Measurements from ENCODE around the gene AGPAT2. TPM values are rescaled to one million over a fixed set of nuclear protein-coding genes. Genes with fewer than 3 reads are reported as not detected.

Gene AGPAT2
- total and polyA plus RNA-seq, 5 donors from 2014 or later: 11.0 to 22.1 (median 20.3) TPM

GRCh38 chr9:136728548-136729123 is 41.4 kb upstream of the AGPAT2 start:
- H3K27me3 ChIP-seq (ENCODE audit: control insufficient read depth, insufficient read depth, low read length): no peaks in the 10 kb centered on the region
- ATAC-seq (ENCODE audit: low read depth in 2 of 2) (peak in 1 of 2 donors; percentile 2), DNase-seq (peak in 1 of 3 donors; percentile 20)
- H3K4me1 ChIP-seq (ENCODE audit: control insufficient read depth, insufficient read depth, low read length, poor library complexity, severe bottlenecking): peaks cover 35% of the 10 kb centered on the region
- Mint-ChIP-seq H3K27me3 (peaks cover 9% of the 10 kb centered on the region), H3K9me3 (peaks cover 0 to 3% (median 0%) of the 10 kb centered on the region in 7 donors), H3K4me3 (peak overlapping the region in 3 of 4 donors; percentile 60 to 76 (median 72)), H3K27ac (no peak overlapping the region), H3K4me1 (peaks cover 6 to 37% (median 10%) of the 10 kb centered on the region in 4 donors), H3K36me3 (peaks cover 24% of the 10 kb centered on the region)
- no peak overlapping the region for H3K27ac ChIP-seq (ENCODE audit: insufficient read depth, low read length, poor library complexity, severe bottlenecking)
- no peaks in the 10 kb centered on the region for H3K9me3 ChIP-seq (ENCODE audit: control insufficient read depth in 2 of 2, low read length in 2 of 2)
- peaks cover 27% of the 10 kb centered on the region for H3K36me3 ChIP-seq (ENCODE audit: control insufficient read depth, insufficient read depth, low read length)
- no peak overlapping the region for H3K4me3 ChIP-seq (ENCODE audit: low read depth, low read length)

- H3K4me1 Mint-ChIP-seq: peaks cover 6 to 39% (median 10%) of the 10 kb centered on the region in 4 donors
- H3K9me3 Mint-ChIP-seq: peaks cover 0 to 3% (median 0%) of the 10 kb centered on the region in 7 donors
- H3K27me3 Mint-ChIP-seq: peaks cover 9% of the 10 kb centered on the region
- Histone ChIP-seq H3K9me3 (ENCODE audit: control insufficient read depth in 2 of 2, low read length in 2 of 2) (no peaks in the 10 kb centered on the region), H3K27me3 (ENCODE audit: control insufficient read depth, insufficient read depth, low read length) (no peaks in the 10 kb centered on the region), H3K36me3 (ENCODE audit: control insufficient read depth, insufficient read depth, low read length) (peaks cover 30% of the 10 kb centered on the region), H3K4me3 (ENCODE audit: low read depth, low read length) (no peak overlapping the region), H3K27ac (ENCODE audit: insufficient read depth, low read length, poor library complexity, severe bottlenecking) (peak overlapping the region; percentile 68), H3K4me1 (ENCODE audit: control insufficient read depth, insufficient read depth, low read length, poor library complexity, severe bottlenecking) (peaks cover 35% of the 10 kb centered on the region)
- peak overlapping the region in 1 of 3 donors; percentile 95 for H3K27ac Mint-ChIP-seq
- ATAC-seq (ENCODE audit: low read depth in 2 of 2) (peak; percentile 77 to 78), DNase-seq (peak; percentile 83 to 91 (median 91))
- H3K4me3 Mint-ChIP-seq: peak overlapping the region; percentile 83 to 96 (median 96)
- H3K36me3 Mint-ChIP-seq: peaks cover 25% of the 10 kb centered on the region
Observed at GRCh38 chr9:136728080-136728547, 40.9 kb upstream of the AGPAT2 start.

GRCh38 chr9:136726631-136727191 is 39.5 kb upstream of the AGPAT2 start:
- peak overlapping the region; percentile 68 for H3K27ac ChIP-seq (ENCODE audit: insufficient read depth, low read length, poor library complexity, severe bottlenecking)

GRCh38 chr9:136726118-136726517 is 38.9 kb upstream of the AGPAT2 start:
- Histone ChIP-seq H3K27me3 (ENCODE audit: control insufficient read depth, insufficient read depth, low read length) (no peaks in the 10 kb centered on the region), H3K4me1 (ENCODE audit: control insufficient read depth, insufficient read depth, low read length, poor library complexity, severe bottlenecking) (peaks cover 35% of the 10 kb centered on the region), H3K4me3 (ENCODE audit: low read depth, low read length) (peak overlapping the region; percentile 87), H3K27ac (ENCODE audit: insufficient read depth, low read length, poor library complexity, severe bottlenecking) (peak overlapping the region; percentile 68), H3K36me3 (ENCODE audit: control insufficient read depth, insufficient read depth, low read length) (peaks cover 38% of the 10 kb centered on the region), H3K9me3 (ENCODE audit: control insufficient read depth in 2 of 2, low read length in 2 of 2) (no peaks in the 10 kb centered on the region)
- peaks cover 6 to 41% (median 11%) of the 10 kb centered on the region in 4 donors for H3K4me1 Mint-ChIP-seq
- DNase-seq (no peak), ATAC-seq (ENCODE audit: low read depth in 2 of 2) (no peak)
- peak overlapping the region; percentile 96 to 97 (median 96) for H3K4me3 Mint-ChIP-seq
- H3K27me3 Mint-ChIP-seq: peaks cover 9% of the 10 kb centered on the region
- H3K36me3 Mint-ChIP-seq: peaks cover 26% of the 10 kb centered on the region
- peak overlapping the region; percentile 86 to 97 (median 95) for H3K27ac Mint-ChIP-seq
- peaks cover 0 to 3% (median 0%) of the 10 kb centered on the region in 7 donors for H3K9me3 Mint-ChIP-seq

More at GRCh38 chr9:136726631-136727191, 39.5 kb upstream of the AGPAT2 start:
- Mint-ChIP-seq H3K4me1 (peaks cover 6 to 39% (median 10%) of the 10 kb centered on the region in 4 donors), H3K27me3 (peaks cover 9% of the 10 kb centered on the region), H3K27ac (peak overlapping the region; percentile 86 to 97 (median 95)), H3K4me3 (peak overlapping the region; percentile 96 to 97 (median 96)), H3K9me3 (peaks cover 0 to 3% (median 0%) of the 10 kb centered on the region in 7 donors), H3K36me3 (peaks cover 25% of the 10 kb centered on the region)
- Histone ChIP-seq H3K27me3 (ENCODE audit: control insufficient read depth, insufficient read depth, low read length) (no peaks in the 10 kb centered on the region), H3K9me3 (ENCODE audit: control insufficient read depth in 2 of 2, low read length in 2 of 2) (no peaks in the 10 kb centered on the region), H3K36me3 (ENCODE audit: control insufficient read depth, insufficient read depth, low read length) (peaks cover 35% of the 10 kb centered on the region), H3K4me3 (ENCODE audit: low read depth, low read length) (peak overlapping the region; percentile 87), H3K4me1 (ENCODE audit: control insufficient read depth, insufficient read depth, low read length, poor library complexity, severe bottlenecking) (peaks cover 35% of the 10 kb centered on the region)
- ATAC-seq (ENCODE audit: low read depth in 2 of 2) (peak; percentile 42 to 49), DNase-seq (peak; percentile 25 to 75 (median 54))

GRCh38 chr9:136725612-136726011 is 38.4 kb upstream of the AGPAT2 start:
- H3K9me3 Mint-ChIP-seq: peaks cover 0 to 3% (median 0%) of the 10 kb centered on the region in 7 donors
- Histone ChIP-seq H3K4me3 (ENCODE audit: low read depth, low read length) (no peak overlapping the region), H3K36me3 (ENCODE audit: control insufficient read depth, insufficient read depth, low read length) (peaks cover 38% of the 10 kb centered on the region), H3K27me3 (ENCODE audit: control insufficient read depth, insufficient read depth, low read length) (no peaks in the 10 kb centered on the region), H3K9me3 (ENCODE audit: control insufficient read depth in 2 of 2, low read length in 2 of 2) (no peaks in the 10 kb centered on the region), H3K4me1 (ENCODE audit: control insufficient read depth, insufficient read depth, low read length, poor library complexity, severe bottlenecking) (peaks cover 35% of the 10 kb centered on the region), H3K27ac (ENCODE audit: insufficient read depth, low read length, poor library complexity, severe bottlenecking) (no peak overlapping the region)
- H3K4me1 Mint-ChIP-seq: peaks cover 6 to 42% (median 11%) of the 10 kb centered on the region in 4 donors
- peaks cover 28% of the 10 kb centered on the region for H3K36me3 Mint-ChIP-seq
- ATAC-seq (ENCODE audit: low read depth in 2 of 2): no peak
- peak overlapping the region in 1 of 3 donors; percentile 38 for H3K27ac Mint-ChIP-seq
- peak overlapping the region; percentile 13 to 96 (median 56) for H3K4me3 Mint-ChIP-seq
- no peak for DNase-seq
- peaks cover 9% of the 10 kb centered on the region for H3K27me3 Mint-ChIP-seq

- H3K9me3 Mint-ChIP-seq: peaks cover 0 to 3% (median 0%) of the 10 kb centered on the region in 7 donors
- peaks cover 35% of the 10 kb centered on the region for H3K4me1 ChIP-seq (ENCODE audit: control insufficient read depth, insufficient read depth, low read length, poor library complexity, severe bottlenecking)
- H3K27ac Mint-ChIP-seq: no peak overlapping the region
- H3K4me3 ChIP-seq (ENCODE audit: low read depth, low read length): no peak overlapping the region
- H3K27me3 ChIP-seq (ENCODE audit: control insufficient read depth, insufficient read depth, low read length): no peaks in the 10 kb centered on the region
- no peaks in the 10 kb centered on the region for H3K9me3 ChIP-seq (ENCODE audit: control insufficient read depth in 2 of 2, low read length in 2 of 2)
- DNase-seq (no peak), ATAC-seq (ENCODE audit: low read depth in 2 of 2) (no peak)
- peaks cover 38% of the 10 kb centered on the region for H3K36me3 ChIP-seq (ENCODE audit: control insufficient read depth, insufficient read depth, low read length)
- H3K4me3 Mint-ChIP-seq: peak overlapping the region in 1 of 4 donors; percentile 78
- peaks cover 9% of the 10 kb centered on the region for H3K27me3 Mint-ChIP-seq
- peaks cover 28% of the 10 kb centered on the region for H3K36me3 Mint-ChIP-seq
- H3K27ac ChIP-seq (ENCODE audit: insufficient read depth, low read length, poor library complexity, severe bottlenecking): no peak overlapping the region
- peaks cover 6 to 42% (median 11%) of the 10 kb centered on the region in 4 donors for H3K4me1 Mint-ChIP-seq
Observed at GRCh38 chr9:136724772-136725171, 37.5 kb upstream of the AGPAT2 start.

DNA sequence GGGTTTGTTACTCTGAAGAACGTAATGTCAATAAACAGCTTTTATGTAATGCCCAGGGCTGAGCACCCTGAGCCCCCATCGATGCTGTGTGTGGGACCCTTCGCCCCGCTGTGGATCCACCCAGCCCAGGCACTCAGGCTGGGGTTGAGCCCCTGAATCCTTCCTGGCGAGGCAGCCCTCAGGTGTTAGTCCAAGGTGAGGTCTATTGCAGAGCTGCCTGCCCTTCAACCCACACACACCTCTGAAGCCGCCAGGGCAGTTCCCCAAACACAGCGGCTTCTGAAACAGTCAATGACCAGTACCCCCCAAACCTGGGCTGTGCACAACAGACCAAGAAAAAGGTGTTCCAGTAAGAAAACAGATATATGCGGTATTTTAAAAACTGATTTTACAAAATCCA is 36.7 kb upstream of the AGPAT2 start:
- H3K36me3 Mint-ChIP-seq: peaks cover 28% of the 10 kb centered on the region

More for the DNA sequence above, 36.7 kb upstream of the AGPAT2 start:
- DNase-seq: no peak
- peak overlapping the region in 1 of 4 donors; percentile 78 for H3K4me3 Mint-ChIP-seq
- H3K27ac Mint-ChIP-seq: no peak overlapping the region
- Histone ChIP-seq H3K27ac (ENCODE audit: insufficient read depth, low read length, poor library complexity, severe bottlenecking) (no peak overlapping the region), H3K4me3 (ENCODE audit: low read depth, low read length) (no peak overlapping the region), H3K27me3 (ENCODE audit: control insufficient read depth, insufficient read depth, low read length) (no peaks in the 10 kb centered on the region), H3K9me3 (ENCODE audit: control insufficient read depth in 2 of 2, low read length in 2 of 2) (no peaks in the 10 kb centered on the region), H3K4me1 (ENCODE audit: control insufficient read depth, insufficient read depth, low read length, poor library complexity, severe bottlenecking) (peaks cover 35% of the 10 kb centered on the region), H3K36me3 (ENCODE audit: control insufficient read depth, insufficient read depth, low read length) (peaks cover 38% of the 10 kb centered on the region)
- ATAC-seq (ENCODE audit: low read depth in 2 of 2): no peak
- H3K9me3 Mint-ChIP-seq: peaks cover 0 to 3% (median 0%) of the 10 kb centered on the region in 7 donors
- H3K4me1 Mint-ChIP-seq: peaks cover 6 to 37% (median 11%) of the 10 kb centered on the region in 4 donors
- peaks cover 9% of the 10 kb centered on the region for H3K27me3 Mint-ChIP-seq

Data from CD4-positive, CD25-positive, alpha-beta regulatory T cell (primary cell).